CD4-positive, alpha-beta T cell treated with Interleukin-10 for 1 hour (primary cell): ENCODE data around the gene TSPOAP1.

ENCODE experiments used
- DNase-seq: peaks from one replicate; pipeline ENCODE4 v3.0.0-alpha.2; 2020

TSPOAP1 gene

DNA sequence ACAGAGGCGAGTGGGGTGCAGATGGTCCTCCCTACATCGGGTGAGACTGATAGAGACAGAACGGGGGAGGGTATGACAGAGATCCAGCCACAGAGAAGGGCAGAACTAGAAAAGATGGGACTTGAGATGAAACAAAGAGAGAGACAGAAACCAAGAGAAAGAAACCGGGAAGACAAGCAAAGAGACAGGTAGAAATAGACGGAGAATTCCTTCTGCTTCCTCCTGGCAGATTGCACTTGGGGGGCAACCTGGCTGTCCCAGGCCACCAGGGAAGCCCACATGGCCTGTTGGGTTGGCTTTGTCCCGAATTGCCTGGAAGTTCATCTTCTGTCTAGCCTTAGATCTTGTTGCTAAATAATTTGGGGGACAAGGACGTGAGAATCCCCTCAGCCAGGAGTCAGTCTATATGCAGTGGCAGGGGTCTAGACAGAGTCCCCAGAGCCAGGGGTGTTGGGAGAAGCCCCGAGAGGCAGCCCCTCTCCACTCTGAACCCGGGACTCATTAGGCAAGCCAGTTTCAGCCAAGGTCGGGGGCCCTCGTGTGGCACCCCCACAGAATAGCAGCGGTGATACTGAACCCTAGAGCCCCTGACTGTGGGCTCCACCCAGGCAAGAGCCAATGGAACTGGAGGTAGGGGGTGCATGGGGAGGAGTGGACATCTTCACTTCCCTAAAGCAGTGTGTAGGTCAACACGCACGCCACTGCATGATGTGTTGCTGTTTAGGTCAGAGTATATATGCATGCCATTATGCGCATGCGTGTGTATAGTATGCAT is 627 bp upstream of the TSPOAP1 start:
- DNase-seq = peak; percentile 85

DNA sequence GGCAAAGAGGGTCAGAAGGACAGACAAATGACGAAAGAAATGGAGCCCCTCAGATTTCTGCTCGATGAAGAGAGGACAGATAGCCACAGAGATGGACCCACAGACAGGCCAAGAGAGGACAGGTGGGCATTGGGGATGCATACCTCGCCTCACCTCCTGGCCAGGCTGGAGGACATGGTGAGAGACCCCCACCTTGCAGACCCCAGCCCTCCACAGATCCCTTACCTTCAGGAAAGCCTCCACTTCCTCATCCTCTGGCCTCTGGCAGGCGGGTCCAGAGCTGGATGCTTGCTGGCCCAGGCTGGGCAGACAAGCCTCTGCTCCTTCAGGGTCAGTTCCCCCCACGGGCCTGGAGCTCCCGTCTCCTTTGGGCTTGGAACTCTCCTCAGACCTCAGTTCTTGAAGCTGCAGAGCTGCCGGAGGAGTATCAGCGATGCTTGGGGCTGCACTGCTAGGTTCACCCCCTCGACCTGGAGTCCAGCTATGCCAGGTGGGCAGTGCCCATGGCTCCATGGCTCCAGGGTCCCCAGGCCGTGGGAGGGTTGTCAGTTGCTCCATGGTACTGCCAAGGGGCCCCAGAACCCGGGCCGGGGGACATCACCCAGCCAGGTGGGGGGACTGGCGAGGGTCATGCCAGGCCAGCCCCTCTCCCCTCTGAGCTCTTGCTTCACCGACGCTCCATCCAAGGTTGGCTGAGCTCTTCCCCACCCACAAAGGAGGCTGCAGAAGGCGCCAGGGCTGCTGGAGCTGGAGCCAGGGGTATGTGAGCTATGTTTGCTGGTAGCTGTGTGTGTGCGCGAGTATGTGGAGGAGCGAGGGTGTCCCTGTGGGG is 1.0 kb downstream of the TSPOAP1 start:
- peak; percentile 35 for DNase-seq

DNA sequence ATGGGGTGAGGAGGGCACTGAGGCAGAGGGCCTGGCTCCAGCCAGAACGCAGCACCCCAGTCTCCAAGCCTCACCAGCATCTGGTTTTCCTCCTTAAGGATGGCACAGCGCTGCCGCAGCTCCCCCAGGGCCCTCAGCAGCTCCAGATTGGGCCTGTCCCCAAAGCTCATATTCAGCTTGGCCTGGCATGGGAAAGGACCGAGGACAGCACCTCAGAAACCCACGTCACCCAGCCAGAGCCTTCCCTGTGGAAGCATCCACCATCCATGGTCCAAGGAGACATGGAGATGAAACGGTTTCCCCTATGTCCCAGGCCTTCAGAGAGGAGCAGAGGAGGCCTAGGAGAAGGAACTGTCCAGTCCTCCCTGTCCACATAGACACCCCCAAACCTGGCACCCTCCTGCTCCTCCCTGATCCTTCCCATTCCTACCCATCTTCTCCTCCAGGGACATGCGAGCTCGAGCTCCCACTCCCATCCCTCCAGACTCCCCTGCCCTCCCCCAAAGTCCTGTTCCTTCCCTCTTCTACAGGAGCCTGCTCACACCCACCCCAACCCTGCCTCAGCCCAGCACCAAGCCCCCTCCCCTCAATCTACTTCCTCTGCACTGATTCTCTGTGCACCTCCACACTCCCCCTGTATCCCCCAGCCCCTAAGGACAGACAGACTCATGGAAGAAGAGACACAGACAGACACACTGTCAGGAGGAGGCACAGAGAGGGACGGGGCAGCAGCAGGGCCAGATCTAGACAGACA is 1.8 kb downstream of the TSPOAP1 start:
- peak; percentile 6 for DNase-seq

DNA sequence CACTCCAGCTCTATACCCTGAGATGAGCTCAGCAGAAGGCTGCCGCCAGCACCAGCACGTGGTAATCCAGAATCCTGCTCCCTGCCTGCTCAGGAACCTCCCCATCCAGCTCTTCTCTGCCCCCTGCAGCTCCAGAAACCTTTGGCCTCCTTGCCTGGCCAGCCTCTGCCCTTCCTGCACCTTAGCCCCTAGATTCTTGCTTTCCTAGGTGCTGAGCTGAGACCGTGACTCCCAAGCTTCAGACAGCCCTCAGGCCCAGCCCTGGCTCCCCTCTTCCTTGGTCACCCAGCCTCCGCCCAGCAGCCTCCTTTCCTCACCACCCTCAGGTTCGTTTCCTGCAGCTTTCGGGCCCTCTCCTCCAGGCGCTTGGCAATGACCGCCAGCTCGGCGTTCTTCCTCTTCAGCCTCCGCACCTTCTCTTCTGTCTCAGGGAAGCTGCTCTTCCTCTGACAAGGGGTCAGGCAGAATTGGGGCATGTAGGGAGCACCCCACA is 2.6 kb downstream of the TSPOAP1 start:
- no peak for DNase-seq

DNA sequence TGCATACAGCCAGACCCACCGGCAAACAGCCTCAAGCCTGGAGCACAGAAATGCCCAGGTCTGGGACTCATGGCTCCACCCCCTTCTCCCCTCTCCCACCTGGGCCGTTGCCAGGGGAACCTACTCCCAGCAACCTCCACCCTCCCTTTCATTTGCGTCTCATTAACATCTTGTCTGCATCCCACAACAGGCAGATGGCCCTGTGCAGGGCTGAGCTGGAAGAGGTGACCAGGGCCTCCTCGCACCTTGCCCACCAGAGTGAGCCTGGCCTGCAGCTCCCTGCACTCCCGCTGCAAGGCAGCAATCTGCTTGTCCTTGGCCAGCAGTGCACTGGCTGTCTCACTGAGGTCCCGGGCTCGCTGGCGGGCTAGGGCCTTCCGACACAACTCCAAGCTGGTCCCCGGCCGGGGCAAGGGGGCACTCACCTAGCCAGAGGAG is 3.3 kb downstream of the TSPOAP1 start:
- DNase-seq = no peak

DNA sequence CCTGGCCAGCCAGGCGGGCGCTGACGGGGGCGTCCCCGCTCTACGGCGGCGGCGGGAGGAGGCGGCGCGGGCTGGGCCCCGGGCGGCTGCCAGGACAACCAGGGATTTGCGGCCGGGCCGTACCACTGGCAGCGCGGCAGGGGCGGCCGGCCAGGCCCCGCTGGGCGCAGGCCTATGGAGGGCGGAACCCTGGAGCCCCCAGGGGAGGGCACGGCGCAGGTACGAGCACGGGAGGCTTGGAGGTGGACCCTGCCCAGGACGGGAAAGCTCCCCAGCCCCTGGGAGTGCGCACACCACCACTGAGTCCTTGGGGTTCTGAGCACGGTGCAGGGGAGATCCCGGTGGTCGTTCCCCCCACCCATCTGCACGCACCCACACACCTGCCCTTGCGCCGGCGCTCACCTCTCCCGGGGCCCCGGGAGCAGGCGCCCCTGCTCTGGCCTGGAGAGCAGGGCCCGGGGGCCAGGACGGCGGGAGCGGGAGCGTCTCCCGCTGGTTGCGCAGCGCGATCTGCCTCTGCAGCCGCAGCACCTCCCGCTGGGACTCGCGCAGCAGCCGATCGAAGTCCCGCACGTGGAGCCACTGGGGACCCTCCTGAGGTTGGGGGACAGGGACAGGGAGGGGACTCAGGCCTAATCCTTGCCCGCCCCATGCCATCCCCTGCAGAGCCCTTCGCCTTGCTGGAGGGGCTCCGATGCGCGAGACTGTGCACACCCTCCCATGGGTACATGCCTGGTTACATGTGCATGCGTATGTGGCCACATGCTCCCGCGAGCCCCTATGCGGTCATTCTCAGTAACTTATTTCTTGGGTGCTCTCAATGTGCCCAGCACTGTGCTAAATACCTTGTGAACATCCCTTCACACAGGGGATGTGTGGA is 3.9 kb downstream of the TSPOAP1 start:
- no peak for DNase-seq

DNA sequence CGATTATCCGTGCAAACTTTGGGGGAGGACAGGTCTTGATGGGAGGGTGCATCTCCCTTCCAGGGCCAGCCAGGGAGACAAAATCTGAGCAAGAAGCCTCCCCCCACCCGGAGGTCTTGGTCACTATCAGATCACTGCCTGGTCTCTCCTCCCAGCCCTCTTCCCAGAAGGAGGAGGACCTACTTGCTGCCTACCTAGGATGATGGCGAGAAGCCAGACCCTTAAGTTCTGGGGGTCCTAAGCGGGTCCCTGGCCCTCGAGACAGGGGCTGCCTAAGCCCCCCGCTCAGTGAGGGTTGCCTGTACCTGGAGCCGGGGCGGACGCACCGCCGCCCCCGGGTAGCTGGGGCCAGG is 4.6 kb downstream of the TSPOAP1 start:
- no peak for DNase-seq

DNA sequence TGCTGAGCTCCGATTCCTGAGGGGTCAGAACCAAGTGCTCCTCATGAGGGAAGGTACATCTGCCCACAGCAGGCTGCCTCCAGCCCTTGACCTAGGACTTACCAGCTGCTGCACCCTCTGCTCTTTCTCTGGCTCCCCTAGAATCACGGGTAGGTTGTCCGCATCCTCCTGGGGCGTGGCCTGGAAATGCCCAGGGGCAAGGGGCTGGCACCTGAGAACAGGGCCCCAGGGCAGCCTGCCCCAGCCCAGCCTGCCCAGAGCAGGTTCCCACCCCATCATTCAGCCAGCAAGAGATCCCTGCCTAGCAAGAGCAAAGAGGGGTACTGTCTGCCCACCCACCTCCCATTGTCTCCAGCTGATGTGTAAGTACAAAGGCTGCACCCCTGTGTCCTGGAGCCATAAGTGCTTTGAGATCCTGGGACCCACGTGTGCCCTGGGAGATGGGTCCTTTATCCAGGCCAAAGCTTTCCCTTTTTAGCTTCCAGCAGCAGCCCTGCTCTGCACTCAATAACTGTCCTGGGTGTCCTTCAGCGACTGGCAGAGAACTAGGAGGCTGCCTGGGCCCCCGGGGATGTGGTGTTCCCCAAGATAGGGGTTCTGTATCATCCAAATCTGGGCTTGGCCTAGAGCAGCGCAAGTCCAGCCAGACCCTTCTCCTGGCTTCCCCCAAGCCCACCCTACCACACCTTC is 5.1 kb downstream of the TSPOAP1 start:
- DNase-seq = no peak

DNA sequence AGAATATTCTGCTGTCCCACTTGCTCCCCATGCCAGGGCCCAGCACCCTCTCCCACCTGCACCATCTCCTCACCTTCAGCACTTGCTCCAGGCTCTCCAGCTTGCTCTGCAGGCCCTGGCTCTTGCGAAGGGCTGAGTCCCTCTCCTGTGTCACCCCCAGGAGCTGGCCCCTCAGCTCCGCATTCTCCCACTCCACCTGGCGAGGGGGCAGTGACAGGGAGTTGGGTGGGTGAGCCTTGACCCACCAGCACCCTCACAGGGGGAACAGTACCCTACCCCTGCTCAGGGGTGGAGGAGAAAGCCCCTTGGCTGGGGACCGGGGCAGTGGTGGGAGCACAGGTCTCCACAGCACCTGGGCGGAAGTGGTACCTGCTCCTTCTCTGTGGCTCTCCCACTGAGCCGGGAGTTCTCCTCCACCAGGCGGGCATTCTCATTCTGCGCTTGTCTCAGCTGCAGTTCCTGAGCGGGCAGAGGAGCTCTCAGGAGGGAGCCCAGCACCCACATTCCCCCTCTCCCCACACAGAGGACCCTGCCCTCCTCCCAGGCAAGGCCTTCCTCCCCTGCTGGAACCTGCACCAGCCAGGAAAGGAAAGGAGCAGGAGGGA is 5.9 kb downstream of the TSPOAP1 start:
- no peak for DNase-seq

DNA sequence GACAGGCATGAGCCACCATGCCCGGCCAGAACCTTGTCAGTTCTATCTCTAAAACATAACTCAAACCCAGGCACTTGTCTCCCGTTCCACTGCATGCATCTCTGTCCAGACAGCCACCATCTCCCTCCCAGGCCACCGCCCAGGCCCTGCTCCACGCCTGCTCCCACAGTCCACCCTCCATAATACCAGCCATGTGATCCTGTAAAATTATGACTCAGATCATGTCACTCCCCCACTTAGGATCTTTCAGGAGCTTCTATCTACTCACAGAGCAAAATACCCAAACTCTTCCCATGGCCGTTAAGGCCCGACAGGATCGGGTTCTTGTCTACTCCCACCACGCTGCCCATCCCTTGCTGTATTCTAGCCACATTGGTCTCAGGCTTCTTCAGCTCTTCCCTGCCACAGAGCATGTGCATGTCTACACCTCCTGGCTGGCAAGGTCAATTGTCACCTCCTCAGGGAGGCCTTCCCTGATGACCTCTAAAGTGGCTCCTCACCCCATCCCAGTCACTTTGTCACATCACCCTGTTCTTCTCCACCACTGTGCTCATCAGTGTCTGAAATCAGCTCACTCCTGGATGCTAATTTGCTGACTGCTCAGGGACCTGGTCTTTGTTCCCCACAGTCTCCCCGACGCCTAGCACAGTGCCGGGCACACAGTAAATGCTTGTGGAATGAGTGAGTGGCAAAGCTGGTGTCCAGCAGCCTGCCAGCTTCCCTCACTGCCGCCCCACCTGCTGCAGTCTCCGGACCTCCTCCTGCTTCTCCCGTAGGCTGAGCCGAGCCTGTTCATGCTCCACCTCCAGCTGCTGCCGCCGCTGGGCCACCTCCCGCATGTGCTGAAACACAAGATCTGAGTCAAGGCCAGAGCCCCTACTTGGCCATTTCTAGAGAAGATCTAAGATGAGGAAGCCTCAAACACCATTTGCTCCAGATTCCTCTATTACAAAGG is 6.7 kb downstream of the TSPOAP1 start:
- DNase-seq = no peak

DNA sequence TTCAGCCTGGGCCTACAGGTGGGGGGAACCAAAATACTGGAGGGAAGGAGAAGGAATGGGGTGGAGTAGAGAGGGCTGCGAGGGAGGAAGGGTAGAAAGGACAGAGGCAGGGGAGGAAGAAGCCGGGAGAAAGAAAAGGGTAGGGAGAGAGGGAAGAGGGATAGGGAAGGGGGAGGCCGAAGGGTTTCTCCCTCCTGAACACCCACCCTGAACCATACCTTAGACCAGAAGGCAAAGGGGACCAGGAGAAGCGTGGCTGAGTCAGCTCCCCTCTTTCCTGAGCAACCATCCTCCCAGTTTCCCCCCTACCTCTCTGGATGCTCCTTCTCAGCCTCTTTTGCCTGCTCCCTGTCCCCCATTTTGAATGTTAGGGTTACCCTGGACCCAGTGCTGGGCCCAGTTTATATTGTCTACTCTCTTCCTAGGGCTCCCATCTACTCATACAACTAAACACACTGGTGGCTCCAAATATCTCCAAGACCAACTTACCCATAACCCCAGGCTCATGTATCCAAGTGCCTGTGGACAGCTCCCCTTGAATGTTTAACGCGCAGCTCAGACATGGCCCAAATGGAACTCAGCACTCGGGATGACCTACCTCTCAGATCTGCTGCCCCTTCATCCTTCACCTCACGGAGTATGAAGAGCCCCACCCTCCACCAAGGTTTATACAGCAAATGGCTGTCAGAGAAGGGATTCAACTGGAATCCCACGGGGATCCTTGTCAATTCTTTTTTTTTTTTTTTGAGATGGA is 7.8 kb downstream of the TSPOAP1 start:
- no peak for DNase-seq

DNA sequence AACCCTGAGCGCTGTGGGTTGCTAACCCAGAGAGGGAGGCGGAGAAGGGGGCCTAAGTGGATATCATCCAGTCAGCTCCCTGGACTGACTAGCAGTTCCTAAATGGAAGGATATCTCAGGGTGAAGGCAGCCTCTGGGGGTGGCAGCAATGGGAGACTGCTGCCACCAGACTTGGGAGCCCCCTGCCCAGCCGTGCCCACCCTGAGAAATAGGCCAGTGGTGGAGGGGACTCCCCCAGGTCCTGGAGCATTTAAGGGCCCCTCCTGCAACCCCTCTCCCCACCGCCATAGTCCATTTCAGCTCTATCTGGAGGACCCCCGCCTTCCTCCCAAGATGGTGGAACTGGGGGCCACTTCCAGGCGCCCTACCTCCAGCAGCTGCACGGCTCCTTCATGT is 8.4 kb downstream of the TSPOAP1 start:
- DNase-seq = no peak

DNA sequence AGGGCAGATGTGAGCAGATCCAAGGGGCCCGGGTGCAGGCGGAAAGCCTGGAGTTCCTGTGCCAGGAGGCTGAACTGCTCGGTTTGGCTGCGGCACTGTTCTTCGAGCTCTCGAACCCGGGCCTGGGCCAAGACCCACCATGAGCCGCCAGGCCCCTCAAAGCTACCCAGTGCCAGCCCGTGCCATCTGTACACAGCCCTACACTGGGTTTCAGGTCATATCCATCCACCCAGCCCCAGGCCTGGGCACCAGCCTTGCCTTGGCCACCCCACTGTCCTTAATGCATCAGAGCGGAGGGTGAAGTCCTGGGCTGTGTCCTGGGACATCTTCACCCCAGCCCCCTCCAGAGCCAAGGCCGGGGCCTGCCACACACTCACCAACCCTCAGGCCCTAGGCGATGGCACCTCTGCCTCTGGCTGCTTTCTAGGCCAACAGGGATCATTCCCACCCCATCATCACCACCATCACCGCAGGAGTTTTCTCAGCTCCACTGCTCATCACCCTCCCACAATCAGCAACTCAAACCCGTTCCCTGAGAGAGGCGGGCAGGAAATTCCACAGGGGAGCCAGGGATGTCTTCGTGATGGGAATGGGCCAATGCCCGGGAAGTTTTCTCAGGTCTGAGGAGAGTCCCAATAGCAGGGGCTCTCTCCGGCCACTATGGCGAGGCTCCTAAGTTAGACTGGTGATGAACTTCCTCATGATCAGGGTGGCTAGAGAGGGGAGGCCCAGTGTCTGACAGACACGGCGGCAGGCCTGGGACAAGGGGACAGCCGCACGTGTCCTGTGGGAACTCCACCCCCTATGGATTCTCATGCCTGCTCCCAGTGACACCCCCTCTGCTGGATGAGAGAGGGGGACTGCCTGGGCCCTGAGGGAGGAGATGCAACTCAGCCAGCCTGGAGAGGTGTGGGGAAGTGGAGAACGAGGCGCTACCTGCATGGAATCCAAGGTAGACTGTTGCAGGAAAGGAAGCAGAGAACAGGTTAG is 9.1 kb downstream of the TSPOAP1 start:
- DNase-seq = no peak

DNA sequence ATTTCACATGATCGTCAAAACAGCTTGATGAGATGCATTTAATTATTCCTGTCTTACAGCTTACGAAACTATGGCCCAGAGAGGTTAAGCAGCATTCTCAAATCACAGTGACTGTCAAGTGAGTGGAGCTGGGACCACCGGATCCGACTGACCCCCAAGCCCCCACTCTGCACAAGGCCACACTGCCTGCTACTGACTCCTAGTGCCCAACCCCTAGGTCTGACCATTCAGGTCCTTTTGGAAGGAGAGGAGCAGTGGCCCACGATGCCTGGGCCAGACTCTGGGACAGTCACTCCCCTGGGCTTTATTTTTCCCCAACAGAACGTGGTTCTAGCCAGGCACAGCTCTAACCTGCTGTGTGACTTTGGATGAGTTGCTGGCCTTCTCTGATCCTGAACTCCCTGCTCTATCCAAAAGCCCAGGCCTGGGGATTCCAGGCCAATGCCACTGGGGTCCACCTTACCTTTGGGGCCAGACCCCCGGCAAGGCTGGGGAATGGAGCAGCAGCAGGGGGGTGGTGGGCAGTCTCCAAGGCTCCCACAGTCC is 9.9 kb downstream of the TSPOAP1 start:
- no peak for DNase-seq

DNA sequence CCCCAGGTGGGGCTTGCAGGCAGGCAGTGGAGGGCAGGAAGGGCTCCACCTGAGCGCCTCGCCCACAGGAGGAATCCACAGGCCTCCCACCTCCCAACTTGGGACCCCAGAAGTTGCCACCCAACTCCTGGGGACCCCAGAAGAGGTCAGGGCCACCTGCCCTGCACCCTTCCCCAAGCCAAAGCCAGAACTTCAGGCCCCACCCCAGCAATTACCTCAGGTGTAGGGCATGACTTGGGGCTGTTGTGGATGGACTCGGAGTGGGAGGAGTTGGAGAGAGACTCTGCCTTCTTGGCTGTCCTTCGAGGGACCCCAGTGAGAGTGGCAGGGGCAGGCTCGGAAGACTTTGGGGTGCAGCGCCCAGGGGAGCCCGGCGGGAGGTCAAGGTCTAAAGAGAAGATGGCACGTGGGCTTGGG is 10.5 kb downstream of the TSPOAP1 start:
- DNase-seq = no peak

DNA sequence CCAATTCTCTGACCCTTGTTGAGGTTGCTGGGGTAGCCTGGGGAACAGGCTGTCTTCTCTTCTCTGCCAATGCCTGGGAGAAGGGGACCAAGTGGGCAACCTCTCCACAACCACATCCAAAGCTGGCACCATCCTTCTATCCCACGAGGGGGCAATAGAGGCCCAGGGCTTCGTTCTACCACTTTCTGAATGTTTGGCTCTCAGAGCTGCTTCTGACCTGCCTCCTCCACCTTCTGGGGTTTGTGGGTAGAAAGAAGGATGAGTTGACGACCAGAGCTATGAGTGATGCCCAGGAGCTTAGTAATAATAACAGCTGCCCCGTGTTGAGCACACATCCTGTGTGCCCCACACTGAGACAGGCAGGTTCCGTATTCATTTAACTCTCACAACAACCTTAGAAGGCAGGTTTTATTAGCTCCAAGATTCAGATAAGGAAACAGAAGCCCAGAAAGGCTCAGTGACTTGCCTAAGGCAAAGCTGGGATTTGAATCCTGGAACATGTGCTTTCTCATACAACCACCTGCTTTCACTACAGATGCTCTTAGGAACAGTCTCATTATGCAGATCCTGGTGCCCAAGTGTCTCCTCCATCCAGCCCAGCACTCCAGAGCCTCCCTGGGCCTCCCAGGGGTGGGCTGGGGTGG is 11.1 kb downstream of the TSPOAP1 start:
- DNase-seq = peak; percentile 87
